Measurements from ENCODE around the gene GNA12.

DNA sequence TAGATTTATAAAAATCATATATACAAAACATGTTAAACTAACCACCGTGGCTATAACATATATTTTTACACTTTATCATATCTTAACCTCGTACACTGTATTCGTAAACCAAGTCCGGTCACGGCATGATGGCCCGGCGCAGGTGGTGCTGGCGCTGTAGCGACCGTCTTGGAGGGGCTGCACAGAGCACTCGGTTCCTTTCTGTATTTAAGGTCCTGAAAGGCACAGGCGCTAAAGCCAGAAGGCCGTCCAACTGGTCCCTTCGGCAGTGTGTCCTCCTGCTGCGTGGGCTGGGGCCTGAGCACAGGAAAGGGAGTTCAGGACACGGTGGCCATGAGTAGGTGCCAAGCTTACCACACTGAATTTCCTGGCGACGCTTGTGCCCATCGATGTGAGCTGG lies 122.3 kb downstream of the GNA12 start:
- TF ChIP-seq, protein P1, sequence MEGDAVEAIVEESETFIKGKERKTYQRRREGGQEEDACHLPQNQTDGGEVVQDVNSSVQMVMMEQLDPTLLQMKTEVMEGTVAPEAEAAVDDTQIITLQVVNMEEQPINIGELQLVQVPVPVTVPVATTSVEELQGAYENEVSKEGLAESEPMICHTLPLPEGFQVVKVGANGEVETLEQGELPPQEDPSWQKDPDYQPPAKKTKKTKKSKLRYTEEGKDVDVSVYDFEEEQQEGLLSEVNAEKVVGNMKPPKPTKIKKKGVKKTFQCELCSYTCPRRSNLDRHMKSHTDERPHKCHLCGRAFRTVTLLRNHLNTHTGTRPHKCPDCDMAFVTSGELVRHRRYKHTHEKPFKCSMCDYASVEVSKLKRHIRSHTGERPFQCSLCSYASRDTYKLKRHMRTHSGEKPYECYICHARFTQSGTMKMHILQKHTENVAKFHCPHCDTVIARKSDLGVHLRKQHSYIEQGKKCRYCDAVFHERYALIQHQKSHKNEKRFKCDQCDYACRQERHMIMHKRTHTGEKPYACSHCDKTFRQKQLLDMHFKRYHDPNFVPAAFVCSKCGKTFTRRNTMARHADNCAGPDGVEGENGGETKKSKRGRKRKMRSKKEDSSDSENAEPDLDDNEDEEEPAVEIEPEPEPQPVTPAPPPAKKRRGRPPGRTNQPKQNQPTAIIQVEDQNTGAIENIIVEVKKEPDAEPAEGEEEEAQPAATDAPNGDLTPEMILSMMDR (IDR thresholded peaks at IDR 0.05) = no peak
- no peak for TF ChIP-seq POLR2A (IDR thresholded peaks at IDR 0.05)

Data from stomach (tissue), 4 donors.